Sigmoid colon (tissue), 4 donors: Measurements from ENCODE around the gene STEAP3.

Experiments
- POLR2A ChIP-seq, 2 donors: fragments of 450-650 bp; IDR thresholded peaks; one replicate each; pipeline ENCODE4 v1.6.1; 2016; ENCODE audit warnings: antibody characterized with exemption in 2 of 2, mild to moderate bottlenecking in 2 of 2, moderate library complexity in 2 of 2
- POLR2AphosphoS5 ChIP-seq, 4 donors: sonication (generic); formaldehyde crosslinking; IDR thresholded peaks; one replicate each; pipeline ENCODE4 v1.6.1; 2017; ENCODE audit warnings: antibody characterized with exemption in 4 of 4
- TF ChIP-seq, protein P1 (sequence below), 4 experiments: fragments of 450-650 bp in 3 of 4; fragments of 200-600 bp in 1 of 4; IDR thresholded peaks; one replicate each; pipeline ENCODE4 v1.5.1; 2016 to 2019; ENCODE audit warnings: antibody characterized with exemption in 4 of 4, mild to moderate bottlenecking in 3 of 4, moderate library complexity in 2 of 4

- TF ChIP-seq POLR2A (IDR thresholded peaks at IDR 0.05) (no peak), POLR2AphosphoS5 (IDR thresholded peaks at IDR 0.05) (no peak)
- TF ChIP-seq, protein P1, sequence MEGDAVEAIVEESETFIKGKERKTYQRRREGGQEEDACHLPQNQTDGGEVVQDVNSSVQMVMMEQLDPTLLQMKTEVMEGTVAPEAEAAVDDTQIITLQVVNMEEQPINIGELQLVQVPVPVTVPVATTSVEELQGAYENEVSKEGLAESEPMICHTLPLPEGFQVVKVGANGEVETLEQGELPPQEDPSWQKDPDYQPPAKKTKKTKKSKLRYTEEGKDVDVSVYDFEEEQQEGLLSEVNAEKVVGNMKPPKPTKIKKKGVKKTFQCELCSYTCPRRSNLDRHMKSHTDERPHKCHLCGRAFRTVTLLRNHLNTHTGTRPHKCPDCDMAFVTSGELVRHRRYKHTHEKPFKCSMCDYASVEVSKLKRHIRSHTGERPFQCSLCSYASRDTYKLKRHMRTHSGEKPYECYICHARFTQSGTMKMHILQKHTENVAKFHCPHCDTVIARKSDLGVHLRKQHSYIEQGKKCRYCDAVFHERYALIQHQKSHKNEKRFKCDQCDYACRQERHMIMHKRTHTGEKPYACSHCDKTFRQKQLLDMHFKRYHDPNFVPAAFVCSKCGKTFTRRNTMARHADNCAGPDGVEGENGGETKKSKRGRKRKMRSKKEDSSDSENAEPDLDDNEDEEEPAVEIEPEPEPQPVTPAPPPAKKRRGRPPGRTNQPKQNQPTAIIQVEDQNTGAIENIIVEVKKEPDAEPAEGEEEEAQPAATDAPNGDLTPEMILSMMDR (IDR thresholded peaks at IDR 0.05), result no peak
These were observed 81.2 kb downstream of the STEAP3 start for GRCh38 chr2:119304847-119305246.
